Esophagus squamous epithelium (tissue), 4 donors: ENCODE data around the gene ZMIZ1.

Experiments
- POLR2A ChIP-seq, 4 donors: fragments of 450-650 bp; IDR thresholded peaks; one replicate each; pipeline ENCODE4 v1.6.1; 2017; ENCODE audit warnings: antibody characterized with exemption in 4 of 4, mild to moderate bottlenecking in 4 of 4, moderate library complexity in 3 of 4
- TF ChIP-seq, protein P1 (sequence below), 6 experiments: fragments of 450-650 bp in 4 of 6; fragments of 200-600 bp in 2 of 6; sonication (generic) in 2 of 6; IDR thresholded peaks; one replicate each; pipeline ENCODE4 v1.5.1; 2016 to 2019; ENCODE audit warnings: antibody characterized with exemption in 6 of 6, mild to moderate bottlenecking in 4 of 6, moderate library complexity in 4 of 6

GRCh38 chr10:79111846-79112614, 43.3 kb downstream of the ZMIZ1 start:
- TF ChIP-seq, protein P1, sequence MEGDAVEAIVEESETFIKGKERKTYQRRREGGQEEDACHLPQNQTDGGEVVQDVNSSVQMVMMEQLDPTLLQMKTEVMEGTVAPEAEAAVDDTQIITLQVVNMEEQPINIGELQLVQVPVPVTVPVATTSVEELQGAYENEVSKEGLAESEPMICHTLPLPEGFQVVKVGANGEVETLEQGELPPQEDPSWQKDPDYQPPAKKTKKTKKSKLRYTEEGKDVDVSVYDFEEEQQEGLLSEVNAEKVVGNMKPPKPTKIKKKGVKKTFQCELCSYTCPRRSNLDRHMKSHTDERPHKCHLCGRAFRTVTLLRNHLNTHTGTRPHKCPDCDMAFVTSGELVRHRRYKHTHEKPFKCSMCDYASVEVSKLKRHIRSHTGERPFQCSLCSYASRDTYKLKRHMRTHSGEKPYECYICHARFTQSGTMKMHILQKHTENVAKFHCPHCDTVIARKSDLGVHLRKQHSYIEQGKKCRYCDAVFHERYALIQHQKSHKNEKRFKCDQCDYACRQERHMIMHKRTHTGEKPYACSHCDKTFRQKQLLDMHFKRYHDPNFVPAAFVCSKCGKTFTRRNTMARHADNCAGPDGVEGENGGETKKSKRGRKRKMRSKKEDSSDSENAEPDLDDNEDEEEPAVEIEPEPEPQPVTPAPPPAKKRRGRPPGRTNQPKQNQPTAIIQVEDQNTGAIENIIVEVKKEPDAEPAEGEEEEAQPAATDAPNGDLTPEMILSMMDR (IDR thresholded peaks at IDR 0.05) = no peak
- TF ChIP-seq POLR2A (IDR thresholded peaks at IDR 0.05) = no peak
